Trophoblast cell (in vitro differentiated cells and primary cell): Measurements from ENCODE around the gene NIT1.

Experiments
- DNase-seq, 2 donors: peaks; one replicate each; pipeline ENCODE4 v3.0.0-alpha.2; 2016
- H2AFZ ChIP-seq: 2 replicates; pipeline ENCODE4 v1.6.1; 2013; ENCODE audit warnings: low read length, moderate library complexity, mild to moderate bottlenecking; ENCODE audit not compliant: insufficient read depth, poor library complexity
- H2AK5ac ChIP-seq: 2 replicates; pipeline ENCODE4 v1.6.1; 2013; ENCODE audit warnings: mild to moderate bottlenecking, low read length
- H2BK120ac ChIP-seq: 2 replicates; pipeline ENCODE4 v1.6.1; 2013; ENCODE audit warnings: low read length, mild to moderate bottlenecking, moderate library complexity; ENCODE audit not compliant: insufficient read depth, poor library complexity
- H2BK12ac ChIP-seq: 2 replicates; pipeline ENCODE4 v1.6.1; 2013; ENCODE audit warnings: mild to moderate bottlenecking, low read length, moderate library complexity
- H2BK5ac ChIP-seq: 2 replicates; pipeline ENCODE4 v1.6.1; 2013; ENCODE audit warnings: low read length, low read depth, moderate library complexity, mild to moderate bottlenecking; ENCODE audit not compliant: poor library complexity
- H3K14ac ChIP-seq: 2 replicates; pipeline ENCODE4 v1.6.1; 2013; ENCODE audit warnings: mild to moderate bottlenecking, low read length
- H3K18ac ChIP-seq: 2 replicates; pipeline ENCODE4 v1.6.1; 2013; ENCODE audit warnings: mild to moderate bottlenecking, low read length
- H3K23ac ChIP-seq: 2 replicates; pipeline ENCODE4 v1.6.1; 2013; ENCODE audit warnings: low read length
- H3K27ac ChIP-seq: 2 replicates; pipeline ENCODE4 v1.5.1; 2013; ENCODE audit warnings: low read depth, mild to moderate bottlenecking, inconsistent platforms, low read length, moderate library complexity
- H3K27me3 ChIP-seq: 2 replicates; pipeline ENCODE4 v1.6.1; 2013; ENCODE audit warnings: inconsistent platforms, mild to moderate bottlenecking, low read length, moderate library complexity; ENCODE audit not compliant: insufficient read depth
- H3K36me3 ChIP-seq, 2 experiments: 1 replicate in 1 of 2; 2 replicates in 1 of 2; pipeline ENCODE4 v1.6.1; 2013; ENCODE audit warnings: low read length in 2 of 2, mild to moderate bottlenecking in 2 of 2, moderate library complexity in 1 of 2; ENCODE audit not compliant: insufficient read depth in 2 of 2, control insufficient read depth in 1 of 2
- H3K4ac ChIP-seq: 2 replicates; pipeline ENCODE4 v1.6.1; 2013; ENCODE audit warnings: low read depth, mild to moderate bottlenecking, low read length, moderate library complexity
- H3K4me1 ChIP-seq, 2 experiments: 1 replicate in 1 of 2; 2 replicates in 1 of 2; pipeline ENCODE4 v1.6.1; 2013; ENCODE audit warnings: low read length in 2 of 2, mild to moderate bottlenecking in 2 of 2, moderate library complexity in 1 of 2; ENCODE audit not compliant: insufficient read depth in 2 of 2, control insufficient read depth in 1 of 2
- H3K4me2 ChIP-seq: 2 replicates; pipeline ENCODE4 v1.6.1; 2013; ENCODE audit warnings: inconsistent platforms, mild to moderate bottlenecking, low read length, moderate library complexity
- H3K4me3 ChIP-seq: 2 replicates; pipeline ENCODE4 v1.5.1; 2013; ENCODE audit warnings: mild to moderate bottlenecking, low read depth, low read length, inconsistent platforms
- H3K79me1 ChIP-seq: one replicate; pipeline ENCODE4 v1.6.1; 2013; ENCODE audit warnings: low read length
- H3K79me2 ChIP-seq: 2 replicates; pipeline ENCODE4 v1.6.1; 2013; ENCODE audit warnings: low read length, mild to moderate bottlenecking; ENCODE audit not compliant: control insufficient read depth, insufficient read depth, poor library complexity
- H3K9ac ChIP-seq: 2 replicates; pipeline ENCODE4 v1.6.1; 2013; ENCODE audit warnings: mild to moderate bottlenecking, low read length
- H3K9me3 ChIP-seq: 2 replicates; pipeline ENCODE4 v1.6.1; 2013; ENCODE audit warnings: low read depth, mild to moderate bottlenecking, control low read depth, inconsistent platforms, low read length; ENCODE audit not compliant: insufficient read depth
- H4K12ac ChIP-seq: 2 replicates; pipeline ENCODE4 v1.6.1; 2013; ENCODE audit warnings: low read depth, mild to moderate bottlenecking, low read length, moderate library complexity
- H4K8ac ChIP-seq: 2 replicates; pipeline ENCODE4 v1.6.1; 2013; ENCODE audit warnings: low read depth, mild to moderate bottlenecking, low read length, moderate library complexity
- H4K91ac ChIP-seq: one replicate; pipeline ENCODE4 v1.6.1; 2013; ENCODE audit warnings: low read depth, mild to moderate bottlenecking, low read length, moderate library complexity
- WGBS: extraction: QIAGEN DNeasy Blood & Tissue Kit; methylation state at CpG from one replicate; pipeline ENCODE4 v1.1.7; 2013; ENCODE audit warnings: missing lambda C conversion rate; ENCODE audit not compliant: insufficient read length, insufficient coverage; ENCODE audit errors: extremely low coverage; 5-methylcytosine and 5-hydroxymethylcytosine counted together

Gene NIT1

DNA sequence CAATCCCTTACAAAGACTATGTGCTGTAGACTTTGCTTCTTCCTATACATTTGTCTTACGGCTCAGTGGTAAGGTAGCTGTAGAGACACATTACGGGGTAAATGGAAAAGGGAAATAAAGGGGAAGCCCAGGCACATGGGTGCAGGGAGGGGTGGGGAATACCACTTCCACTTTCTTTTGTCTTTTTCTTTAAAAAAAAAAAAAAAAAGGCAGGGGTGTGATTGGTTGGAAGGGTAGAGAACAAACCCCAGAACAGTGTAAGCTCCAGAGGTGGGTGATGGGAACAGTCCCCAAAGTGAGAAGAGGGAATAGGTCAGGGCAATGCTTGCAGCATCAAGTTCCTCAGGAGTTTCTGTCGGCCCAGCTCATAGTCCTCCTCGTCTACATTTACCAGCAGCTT is 3.9 kb downstream of the NIT1 start:
- Histone ChIP-seq H3K36me3 (peaks cover 30 to 47% of the 10 kb centered on the region in 2 experiments), H3K4ac (no peak overlapping the region), H4K12ac (no peak overlapping the region), H3K27me3 (no peaks in the 10 kb centered on the region), H2AK5ac (no peak overlapping the region), H3K14ac (no peak overlapping the region), H3K9me3 (peaks cover 2% of the 10 kb centered on the region), H3K18ac (no peak overlapping the region), H2BK120ac (no peak overlapping the region), H4K8ac (no peak overlapping the region), H3K4me2 (no peak overlapping the region), H2AFZ (no peak overlapping the region), H3K4me3 (no peak overlapping the region), H4K91ac (no peak overlapping the region), H2BK12ac (no peak overlapping the region), H3K4me1 (peaks cover 9 to 11% of the 10 kb centered on the region in 2 experiments), H3K27ac (no peak overlapping the region), H3K79me2 (peaks cover 9% of the 10 kb centered on the region), H3K23ac (no peak overlapping the region), H3K79me1 (peaks cover 5% of the 10 kb centered on the region), H2BK5ac (no peak overlapping the region), H3K9ac (no peak overlapping the region)
- no CpG with 5 or more reads among the region's 4 CpGs for WGBS
- DNase-seq: no peak

DNA sequence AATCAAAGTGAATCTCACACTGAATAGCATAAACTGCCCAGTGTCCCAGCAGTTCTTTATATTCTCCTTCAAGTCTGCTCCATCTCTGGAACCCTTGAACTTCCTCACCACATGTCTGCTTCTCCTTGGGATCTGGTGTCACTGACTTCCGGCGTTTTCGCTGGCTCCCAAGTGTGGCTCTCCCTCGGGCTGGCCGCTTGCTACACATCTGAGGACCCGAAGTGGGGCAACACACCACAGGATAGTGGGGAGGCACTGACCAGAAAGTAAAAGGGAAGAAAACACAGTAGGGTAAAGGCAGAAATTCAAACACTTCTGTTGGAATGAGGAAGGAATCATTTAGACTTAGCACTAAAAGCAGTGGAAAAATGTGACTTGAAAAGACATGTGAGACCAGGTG is 5.1 kb downstream of the NIT1 start:
- Histone ChIP-seq H3K9ac (no peak overlapping the region), H4K91ac (no peak overlapping the region), H3K23ac (no peak overlapping the region), H3K27me3 (no peaks in the 10 kb centered on the region), H4K12ac (no peak overlapping the region), H3K79me2 (peaks cover 4% of the 10 kb centered on the region), H3K14ac (no peak overlapping the region), H3K4me3 (no peak overlapping the region), H4K8ac (no peak overlapping the region), H2AK5ac (no peak overlapping the region), H3K4me2 (no peak overlapping the region), H3K4ac (no peak overlapping the region), H3K9me3 (peaks cover 2% of the 10 kb centered on the region), H2BK12ac (no peak overlapping the region), H2BK120ac (no peak overlapping the region), H2AFZ (no peak overlapping the region), H3K36me3 (peaks cover 30 to 51% of the 10 kb centered on the region in 2 experiments), H3K4me1 (peaks cover 9 to 11% of the 10 kb centered on the region in 2 experiments), H3K79me1 (no peaks in the 10 kb centered on the region), H2BK5ac (no peak overlapping the region), H3K18ac (no peak overlapping the region), H3K27ac (no peak overlapping the region)
- no CpG with 5 or more reads among the region's 6 CpGs for WGBS
- DNase-seq: no peak

DNA sequence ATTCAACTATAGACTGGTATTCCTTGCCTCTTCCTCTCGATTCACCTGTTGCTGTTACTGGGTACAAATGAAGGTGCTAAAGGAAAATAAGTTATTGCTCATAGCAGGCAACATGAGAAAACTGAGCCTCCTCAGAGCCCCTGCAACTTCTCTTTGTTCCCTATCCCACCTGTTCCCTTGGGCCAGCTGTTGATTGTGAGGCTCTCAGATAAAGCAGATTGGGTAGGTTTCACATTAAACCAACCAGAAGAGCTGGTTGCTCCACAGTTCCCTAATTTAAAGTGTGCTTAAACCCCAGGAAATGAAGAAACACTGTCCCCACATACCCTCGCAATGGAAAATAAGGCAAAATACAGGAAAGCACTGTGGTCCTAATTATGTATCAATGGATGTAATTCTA is 9.7 kb downstream of the NIT1 start:
- Histone ChIP-seq H3K4me1 (peaks cover 2 to 12% of the 10 kb centered on the region in 2 experiments), H3K23ac (no peak overlapping the region), H2BK12ac (no peak overlapping the region), H4K91ac (no peak overlapping the region), H3K36me3 (peaks cover 19 to 31% of the 10 kb centered on the region in 2 experiments), H3K79me2 (peaks cover 9% of the 10 kb centered on the region), H3K4me2 (no peak overlapping the region), H3K18ac (no peak overlapping the region), H3K27ac (no peak overlapping the region), H3K79me1 (peaks cover 12% of the 10 kb centered on the region), H2AK5ac (no peak overlapping the region), H3K9me3 (no peaks in the 10 kb centered on the region), H4K12ac (no peak overlapping the region), H3K4me3 (no peak overlapping the region), H3K27me3 (no peaks in the 10 kb centered on the region), H3K9ac (no peak overlapping the region), H3K4ac (peak overlapping the region; percentile 40), H2BK120ac (no peak overlapping the region), H4K8ac (no peak overlapping the region), H2AFZ (no peak overlapping the region), H3K14ac (no peak overlapping the region), H2BK5ac (no peak overlapping the region)
- no peak for DNase-seq
- no CpG with 5 or more reads among the region's 2 CpGs for WGBS

DNA sequence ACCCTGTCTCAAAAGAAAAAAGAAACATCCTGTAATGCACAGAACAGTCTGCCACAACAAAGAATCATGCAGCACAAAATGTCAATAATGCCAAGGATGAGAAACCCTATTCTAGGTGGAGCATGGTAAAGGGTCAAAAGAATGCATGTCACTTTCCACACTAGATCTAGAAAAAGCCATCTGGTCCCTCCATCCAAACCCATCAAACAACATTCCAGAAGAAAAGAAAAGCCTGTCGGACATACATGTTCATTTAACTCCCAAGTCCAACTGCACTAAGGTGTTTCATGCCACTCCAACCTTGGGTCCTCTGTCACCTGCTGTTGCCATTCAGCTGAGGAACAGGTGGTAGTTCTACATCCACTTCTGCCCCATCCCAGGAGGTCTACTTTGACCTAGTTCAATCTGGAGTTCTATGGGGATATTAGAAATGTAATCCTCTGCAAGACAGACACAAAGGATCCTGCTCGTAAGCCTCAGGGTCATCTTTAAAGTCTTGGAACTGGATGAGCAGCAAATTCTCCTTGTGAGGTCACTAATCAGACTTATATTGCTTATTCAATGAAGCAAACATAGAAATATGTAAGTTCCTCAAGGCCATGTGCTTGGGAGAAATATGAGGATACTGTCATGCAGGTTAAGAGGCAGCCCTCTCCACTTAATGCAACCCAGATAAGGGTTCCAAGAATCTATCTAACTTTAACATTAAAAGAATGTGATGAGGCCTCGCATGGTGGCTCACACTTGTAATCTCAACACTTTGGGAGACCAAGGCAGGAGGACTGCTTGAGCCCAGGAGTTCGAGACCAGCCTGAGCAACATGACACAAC is 10.9 kb downstream of the NIT1 start:
- H3K36me3 ChIP-seq: peaks cover 15 to 23% of the 10 kb centered on the region in 2 experiments
- no peak overlapping the region for H2BK120ac ChIP-seq
- H3K79me1 ChIP-seq: peaks cover 23% of the 10 kb centered on the region
- peaks cover 15% of the 10 kb centered on the region for H3K79me2 ChIP-seq
- no peak overlapping the region for H2AK5ac ChIP-seq
- no peak overlapping the region for H4K91ac ChIP-seq
- H3K27ac ChIP-seq: no peak overlapping the region
- no peak overlapping the region for H3K9ac ChIP-seq
- H3K4me2 ChIP-seq: no peak overlapping the region
- DNase-seq: peak; percentile 79 to 91
- no peak overlapping the region for H3K14ac ChIP-seq
- H4K12ac ChIP-seq: no peak overlapping the region
- H3K18ac ChIP-seq: no peak overlapping the region
- no peak overlapping the region for H2AFZ ChIP-seq
- WGBS: no CpG with 5 or more reads among the region's 4 CpGs
- no peak overlapping the region for H3K23ac ChIP-seq
- H3K4ac ChIP-seq: no peak overlapping the region
- peaks cover 5 to 16% of the 10 kb centered on the region in 2 experiments for H3K4me1 ChIP-seq
- H3K27me3 ChIP-seq: no peaks in the 10 kb centered on the region
- no peak overlapping the region for H3K4me3 ChIP-seq
- H2BK12ac ChIP-seq: no peak overlapping the region
- no peaks in the 10 kb centered on the region for H3K9me3 ChIP-seq
- no peak overlapping the region for H4K8ac ChIP-seq
- no peak overlapping the region for H2BK5ac ChIP-seq
